HCT116 (cell line): ENCODE results near the gene CMTM8. TPM values are rescaled to one million over a fixed set of nuclear protein-coding genes. Genes with fewer than 3 reads are reported as not detected.

Source experiments
- ATAC-seq: fragments of 200-7000 bp; cut with Tn5 transposase; 2 replicates; pipeline ENCODE4 v1.9.1; 2020; ENCODE audit warnings: mild to moderate bottlenecking, moderate library complexity
- BruUV-seq: library from RNA; stranded (reverse); fragments of 400-500 nt; replicated peaks from 2 replicates; lab custom pipeline; 2021; lab: Mats Ljungman, UMichigan
- CTCF ChIA-PET: fragments of 300-600 bp; sonication (Branson Sonifier 250); formaldehyde crosslinking; loops from one replicate; lab custom pipeline; 2021; ENCODE audit warnings: antibody characterized with exemption; lab: Charles Lee
- POLR2A ChIA-PET: fragments of 300-600, 350-600 bp; sonication (Branson Sonifier 250); formaldehyde crosslinking; loops from one replicate; lab custom pipeline; 2021; ENCODE audit warnings: antibody characterized with exemption; lab: Charles Lee
- RAD21 ChIA-PET, 2 experiments: fragments of 300-600 bp; sonication (Branson Sonifier 250); formaldehyde crosslinking; loops; one replicate each; lab custom pipeline; 2023; ENCODE audit warnings: low total read pairs in 2 of 2; ENCODE audit not compliant: uncharacterized antibody in 2 of 2, unreplicated experiment in 2 of 2, low non-redundant PET in 1 of 2; lab: Charles Lee
- DNase-seq: peaks from one replicate; pipeline ENCODE4 v3.0.0-alpha.2; 2010; ENCODE audit warnings: low read depth, low spot score
- H2AFZ ChIP-seq: fragments of 200-600 bp; shearing (Covaris generic), sonication (generic); 2 replicates; pipeline ENCODE4 v1.6.1; 2017; ENCODE audit warnings: low read depth, mixed run types, mixed read lengths, antibody characterized with exemption, low read length; ENCODE audit not compliant: poor library complexity, severe bottlenecking
- H3K27ac ChIP-seq: 2 replicates; pipeline ENCODE4 v1.5.1; 2012; ENCODE audit warnings: low read depth, low read length
- H3K27me3 ChIP-seq: fragments of 200-600 bp; sonication (generic); 2 replicates; pipeline ENCODE4 v1.6.1; 2016; ENCODE audit warnings: mixed run types, low read length, mixed read lengths; ENCODE audit not compliant: insufficient read depth
- H3K36me3 ChIP-seq, 2 experiments: fragments of 200-500 bp in 1 of 2; fragments of 200-600 bp in 1 of 2; sonication (Bioruptor generic) in 1 of 2; sonication (generic) in 1 of 2; 2 replicates each; pipeline versions ENCODE4 v1.5.1 to v1.6.1; 2014 to 2016; ENCODE audit warnings: low read length in 2 of 2, inconsistent platforms in 1 of 2, mixed read lengths in 1 of 2, mixed run types in 1 of 2; ENCODE audit not compliant: insufficient read depth in 2 of 2, control insufficient read depth in 1 of 2
- H3K4me1 ChIP-seq, 2 experiments: fragments of 200-600 bp in 1 of 2; sonication (generic) in 1 of 2; 2 replicates each; pipeline versions ENCODE4 v1.5.1 to v1.6.1; 2012 to 2017; ENCODE audit warnings: low read length in 2 of 2, inconsistent platforms in 1 of 2, mild to moderate bottlenecking in 1 of 2, mixed read lengths in 1 of 2, mixed run types in 1 of 2, moderate library complexity in 1 of 2; ENCODE audit not compliant: insufficient read depth in 2 of 2, control insufficient read depth in 1 of 2
- H3K4me2 ChIP-seq: fragments of 200-600 bp; sonication (generic); 2 replicates; pipeline ENCODE4 v1.6.1; 2017; ENCODE audit warnings: mixed run types, low read length, mixed read lengths
- H3K4me3 ChIP-seq, 2 experiments: fragments of 200-600 bp in 1 of 2; sonication (generic) in 1 of 2; replicated peaks in 1 of 2; 2 replicates each; pipeline ENCODE4 v1.5.1; 2011 to 2016; ENCODE audit warnings: low read length in 2 of 2, control low read depth in 1 of 2, low read depth in 1 of 2, mild to moderate bottlenecking in 1 of 2, mixed read lengths in 1 of 2, mixed run types in 1 of 2
- H3K79me2 ChIP-seq: fragments of 200-600 bp; sonication (generic); 2 replicates; pipeline ENCODE4 v1.6.1; 2017; ENCODE audit warnings: mild to moderate bottlenecking, mixed run types, low read length, moderate library complexity, mixed read lengths; ENCODE audit not compliant: insufficient read depth
- H3K9ac ChIP-seq: fragments of 200-600 bp; sonication (generic); 2 replicates; pipeline ENCODE4 v1.6.1; 2016; ENCODE audit warnings: low read length, mixed read lengths
- H3K9me2 ChIP-seq: fragments of 200-600 bp; sonication (generic), shearing (Covaris generic); 2 replicates; pipeline ENCODE4 v1.6.1; 2017; ENCODE audit warnings: mixed run types, mild to moderate bottlenecking, moderate library complexity; ENCODE audit not compliant: insufficient read depth
- H3K9me3 ChIP-seq, 2 experiments: fragments of 200-500 bp in 1 of 2; fragments of 200-600 bp in 1 of 2; sonication (Bioruptor generic) in 1 of 2; sonication (generic) in 1 of 2; 2 replicates each; pipeline ENCODE4 v1.6.1; 2014 to 2017; ENCODE audit warnings: low read length in 2 of 2, mixed read lengths in 2 of 2, inconsistent platforms in 1 of 2, low read depth in 1 of 2, mild to moderate bottlenecking in 1 of 2, mixed run types in 1 of 2, moderate library complexity in 1 of 2; ENCODE audit not compliant: control insufficient read depth in 1 of 2, insufficient read depth in 1 of 2
- H4K20me1 ChIP-seq: fragments of 200-600 bp; sonication (generic), shearing (Covaris generic); 2 replicates; pipeline ENCODE4 v1.6.1; 2017; ENCODE audit warnings: mixed run types, mild to moderate bottlenecking, moderate library complexity; ENCODE audit not compliant: insufficient read depth
- CBX3 ChIP-seq: IDR thresholded peaks from 2 replicates; pipeline ENCODE4 v1.6.1; 2012; ENCODE audit warnings: low read depth
- CEBPB ChIP-seq: IDR thresholded peaks from 2 replicates; pipeline ENCODE4 v1.6.1; 2012; ENCODE audit warnings: low read depth
- CTCF ChIP-seq, 3 experiments: fragments of 200-600 bp in 1 of 3; sonication (generic) in 1 of 3; IDR thresholded peaks in 2 of 3; conservative IDR thresholded peaks in 1 of 3; 2 replicates each; pipeline ENCODE4 v1.5.1; 2012 to 2017; ENCODE audit warnings: low read depth in 2 of 3, low read length in 2 of 3, antibody characterized with exemption in 1 of 3, borderline replicate concordance in 1 of 3, control low read depth in 1 of 3, mild to moderate bottlenecking in 1 of 3, mixed read lengths in 1 of 3, mixed run types in 1 of 3, moderate library complexity in 1 of 3; ENCODE audit not compliant: insufficient read depth in 1 of 3
- EGR1 ChIP-seq: IDR thresholded peaks from 2 replicates; pipeline ENCODE4 v1.6.1; 2012; ENCODE audit warnings: low read depth
- ELF1 ChIP-seq: IDR thresholded peaks from 2 replicates; pipeline ENCODE4 v1.6.1; 2012; ENCODE audit warnings: low read depth, borderline replicate concordance
- EZH2 ChIP-seq: fragments of 200-600 bp; sonication (generic); IDR thresholded peaks from 2 replicates; pipeline ENCODE4 v1.6.1; 2017; ENCODE audit warnings: antibody characterized with exemption, mixed run types
- EZH2phosphoT487 ChIP-seq: fragments of 200-600 bp; IDR thresholded peaks from 2 replicates; pipeline ENCODE4 v1.6.1; 2018; ENCODE audit warnings: antibody characterized with exemption, borderline replicate concordance
- JUND ChIP-seq: IDR thresholded peaks from 2 replicates; pipeline ENCODE4 v1.6.1; 2012
- MAX ChIP-seq: IDR thresholded peaks from 2 replicates; pipeline ENCODE4 v1.6.1; 2012
- POLR2A ChIP-seq: IDR thresholded peaks from 2 replicates; pipeline ENCODE4 v1.7.0; 2011; ENCODE audit warnings: borderline replicate concordance; ENCODE audit not compliant: insufficient read depth, insufficient read length; ENCODE audit errors: extremely low read depth
- RAD21 ChIP-seq: IDR thresholded peaks from 2 replicates; pipeline ENCODE4 v1.6.1; 2012; ENCODE audit warnings: low read depth, mild to moderate bottlenecking
- SP1 ChIP-seq: IDR thresholded peaks from 2 replicates; pipeline ENCODE4 v1.6.1; 2012; ENCODE audit warnings: low read depth
- TCF7L2 ChIP-seq: IDR thresholded peaks from 2 replicates; pipeline ENCODE4 v1.7.0; 2011; ENCODE audit warnings: borderline replicate concordance, inconsistent platforms; ENCODE audit not compliant: insufficient read depth, insufficient read length; ENCODE audit errors: extremely low read depth
- YY1 ChIP-seq: IDR thresholded peaks from 2 replicates; pipeline ENCODE4 v1.6.1; 2011; ENCODE audit warnings: low read length, low read depth, moderate library complexity, mild to moderate bottlenecking; ENCODE audit not compliant: insufficient replicate concordance; ENCODE audit errors: extremely low read depth
- ZBTB33 ChIP-seq: IDR thresholded peaks from 2 replicates; pipeline ENCODE4 v1.6.1; 2011; ENCODE audit warnings: mild to moderate bottlenecking, low read length, moderate library complexity; ENCODE audit not compliant: insufficient replicate concordance; ENCODE audit errors: extremely low read depth
- ZFX ChIP-seq: fragments of 450-650 bp; IDR thresholded peaks from 2 replicates; pipeline ENCODE4 v1.6.1; 2017
- ZNF274 ChIP-seq: fragments of 200-500 bp; sonication (Bioruptor generic); IDR thresholded peaks from 2 replicates; pipeline ENCODE4 v1.6.1; 2014; ENCODE audit warnings: mild to moderate bottlenecking, low read depth, low read length, inconsistent platforms
- intact Hi-C: fragments of 100-400 bp; cut with micrococcal nuclease; formaldehyde crosslinking; loops from 2 replicates; pipeline ENCODE4 v1.10.0; 2022
- total RNA-seq: library from RNA; stranded (reverse); gene quantifications from one replicate; pipeline ENCODE4 v1.2.1, GENCODE V29; 2021; ENCODE audit not compliant: unreplicated experiment
- TF ChIP-seq, protein P1 (sequence below): IDR thresholded peaks from 2 replicates; pipeline ENCODE4 v1.6.1; 2012
- TF ChIP-seq, protein P2 (sequence below): IDR thresholded peaks from 2 replicates; pipeline ENCODE4 v1.6.1; 2012; ENCODE audit warnings: low read depth

Gene CMTM8
- total RNA-seq, 1 experiment from 2014 or later: 19.4 TPM

DNA sequence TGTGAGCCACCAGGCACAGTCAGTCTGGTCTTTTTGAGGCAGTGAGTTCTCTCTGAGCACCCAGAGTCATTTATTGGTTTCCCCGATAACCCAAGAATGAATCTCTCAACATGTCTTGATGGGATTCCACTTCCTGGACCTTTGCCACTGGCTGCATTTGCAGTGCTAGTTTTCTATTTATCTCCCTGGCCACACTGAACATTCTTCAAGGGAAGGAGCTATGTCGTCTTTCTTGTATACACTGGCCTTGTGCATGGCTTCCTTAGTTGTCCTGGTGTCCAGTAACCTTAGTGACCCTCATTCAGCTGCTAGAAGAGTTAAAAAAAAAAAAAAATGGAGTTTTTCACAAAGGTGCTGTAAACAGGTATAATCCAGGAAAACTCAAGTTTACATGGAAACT is 88.3 kb downstream of the CMTM8 start:
- H3K9ac ChIP-seq: no peak overlapping the region
- no peak overlapping the region for H3K4me2 ChIP-seq
- H3K4me3 ChIP-seq: no peak overlapping the region
- BruUV-seq: no TSS peak
- H3K79me2 ChIP-seq: peaks cover 4% of the 10 kb centered on the region; the same call in 1 of the 2 replicates
- CTCF ChIA-PET: no interaction called here
- POLR2A ChIA-PET: no interaction called here
- H3K9me2 ChIP-seq: no peaks in the 10 kb centered on the region
- RAD21 ChIA-PET: no interaction called here
- H3K36me3 ChIP-seq: no peaks in the 10 kb centered on the region
- DNase-seq (no peak), ATAC-seq (no peak)
- H4K20me1 ChIP-seq: no peaks in the 10 kb centered on the region
- H2AFZ ChIP-seq: no peak overlapping the region
- H3K27ac ChIP-seq: no peak overlapping the region
- TF ChIP-seq ZNF274 (no peak), ZBTB33 (no peak), CEBPB (no peak), CTCF (IDR thresholded peaks at IDR 0.05 in 2 of 3, conservative IDR thresholded peaks at IDR 0.05 in 1 of 3; ENCODE audit: borderline replicate concordance in 1 of 3, insufficient read depth in 1 of 3, low read depth in 2 of 3, low read length in 2 of 3) (no peak), ELF1 (no peak), CBX3 (no peak), EZH2phosphoT487 (no peak), YY1 (no peak), RAD21 (no peak), EGR1 (no peak), JUND (no peak), TCF7L2 (no peak), ZFX (no peak), SP1 (no peak), MAX (no peak), EZH2 (no peak), POLR2A (no peak)
- TF ChIP-seq, protein P1, sequence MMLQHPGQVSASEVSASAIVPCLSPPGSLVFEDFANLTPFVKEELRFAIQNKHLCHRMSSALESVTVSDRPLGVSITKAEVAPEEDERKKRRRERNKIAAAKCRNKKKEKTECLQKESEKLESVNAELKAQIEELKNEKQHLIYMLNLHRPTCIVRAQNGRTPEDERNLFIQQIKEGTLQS: no peak
- TF ChIP-seq, protein P2, sequence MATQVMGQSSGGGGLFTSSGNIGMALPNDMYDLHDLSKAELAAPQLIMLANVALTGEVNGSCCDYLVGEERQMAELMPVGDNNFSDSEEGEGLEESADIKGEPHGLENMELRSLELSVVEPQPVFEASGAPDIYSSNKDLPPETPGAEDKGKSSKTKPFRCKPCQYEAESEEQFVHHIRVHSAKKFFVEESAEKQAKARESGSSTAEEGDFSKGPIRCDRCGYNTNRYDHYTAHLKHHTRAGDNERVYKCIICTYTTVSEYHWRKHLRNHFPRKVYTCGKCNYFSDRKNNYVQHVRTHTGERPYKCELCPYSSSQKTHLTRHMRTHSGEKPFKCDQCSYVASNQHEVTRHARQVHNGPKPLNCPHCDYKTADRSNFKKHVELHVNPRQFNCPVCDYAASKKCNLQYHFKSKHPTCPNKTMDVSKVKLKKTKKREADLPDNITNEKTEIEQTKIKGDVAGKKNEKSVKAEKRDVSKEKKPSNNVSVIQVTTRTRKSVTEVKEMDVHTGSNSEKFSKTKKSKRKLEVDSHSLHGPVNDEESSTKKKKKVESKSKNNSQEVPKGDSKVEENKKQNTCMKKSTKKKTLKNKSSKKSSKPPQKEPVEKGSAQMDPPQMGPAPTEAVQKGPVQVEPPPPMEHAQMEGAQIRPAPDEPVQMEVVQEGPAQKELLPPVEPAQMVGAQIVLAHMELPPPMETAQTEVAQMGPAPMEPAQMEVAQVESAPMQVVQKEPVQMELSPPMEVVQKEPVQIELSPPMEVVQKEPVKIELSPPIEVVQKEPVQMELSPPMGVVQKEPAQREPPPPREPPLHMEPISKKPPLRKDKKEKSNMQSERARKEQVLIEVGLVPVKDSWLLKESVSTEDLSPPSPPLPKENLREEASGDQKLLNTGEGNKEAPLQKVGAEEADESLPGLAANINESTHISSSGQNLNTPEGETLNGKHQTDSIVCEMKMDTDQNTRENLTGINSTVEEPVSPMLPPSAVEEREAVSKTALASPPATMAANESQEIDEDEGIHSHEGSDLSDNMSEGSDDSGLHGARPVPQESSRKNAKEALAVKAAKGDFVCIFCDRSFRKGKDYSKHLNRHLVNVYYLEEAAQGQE: no peak
- no peaks in the 10 kb centered on the region for H3K9me3 ChIP-seq
- intact Hi-C loops: no loop called here
- H3K27me3 ChIP-seq: no peaks in the 10 kb centered on the region
- H3K4me1 ChIP-seq: no peaks in the 10 kb centered on the region
